Measurements from ENCODE around the gene B3GALT4. TPM values are rescaled to one million over a fixed set of nuclear protein-coding genes. Genes with fewer than 3 reads are reported as not detected.

B3GALT4 gene
- total and polyA plus RNA-seq, 2 of the 13 experiments (the other 11 are each of a cell fraction or from before 2014, with no cell fraction given) = 0.04 to 0.27 TPM

DNA sequence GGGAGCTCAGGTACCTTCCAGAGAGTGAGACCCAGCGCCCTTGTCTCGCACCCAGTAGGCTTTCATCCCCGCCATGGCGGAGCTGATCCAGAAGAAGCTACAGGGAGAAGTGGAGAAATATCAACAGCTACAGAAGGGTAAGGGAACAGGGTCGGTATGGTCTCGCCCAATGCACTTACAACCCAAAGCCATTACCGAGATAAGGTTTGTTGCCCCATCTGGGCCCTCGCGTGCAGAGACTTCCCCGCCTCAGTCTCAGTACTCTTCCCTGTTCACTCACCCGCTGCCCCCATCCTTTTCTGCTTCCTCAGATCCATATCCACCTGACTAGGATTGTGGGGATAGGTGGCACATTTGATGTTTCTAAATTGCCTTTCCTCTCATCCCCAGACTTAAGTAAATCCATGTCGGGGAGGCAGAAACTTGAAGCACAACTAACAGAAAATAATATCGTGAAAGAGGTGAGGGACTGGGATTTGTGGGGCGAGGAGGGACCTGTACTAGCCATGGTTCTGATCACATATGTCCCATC lies 12.9 kb downstream of the B3GALT4 start (continued):
- TF ChIP-seq, protein P1, sequence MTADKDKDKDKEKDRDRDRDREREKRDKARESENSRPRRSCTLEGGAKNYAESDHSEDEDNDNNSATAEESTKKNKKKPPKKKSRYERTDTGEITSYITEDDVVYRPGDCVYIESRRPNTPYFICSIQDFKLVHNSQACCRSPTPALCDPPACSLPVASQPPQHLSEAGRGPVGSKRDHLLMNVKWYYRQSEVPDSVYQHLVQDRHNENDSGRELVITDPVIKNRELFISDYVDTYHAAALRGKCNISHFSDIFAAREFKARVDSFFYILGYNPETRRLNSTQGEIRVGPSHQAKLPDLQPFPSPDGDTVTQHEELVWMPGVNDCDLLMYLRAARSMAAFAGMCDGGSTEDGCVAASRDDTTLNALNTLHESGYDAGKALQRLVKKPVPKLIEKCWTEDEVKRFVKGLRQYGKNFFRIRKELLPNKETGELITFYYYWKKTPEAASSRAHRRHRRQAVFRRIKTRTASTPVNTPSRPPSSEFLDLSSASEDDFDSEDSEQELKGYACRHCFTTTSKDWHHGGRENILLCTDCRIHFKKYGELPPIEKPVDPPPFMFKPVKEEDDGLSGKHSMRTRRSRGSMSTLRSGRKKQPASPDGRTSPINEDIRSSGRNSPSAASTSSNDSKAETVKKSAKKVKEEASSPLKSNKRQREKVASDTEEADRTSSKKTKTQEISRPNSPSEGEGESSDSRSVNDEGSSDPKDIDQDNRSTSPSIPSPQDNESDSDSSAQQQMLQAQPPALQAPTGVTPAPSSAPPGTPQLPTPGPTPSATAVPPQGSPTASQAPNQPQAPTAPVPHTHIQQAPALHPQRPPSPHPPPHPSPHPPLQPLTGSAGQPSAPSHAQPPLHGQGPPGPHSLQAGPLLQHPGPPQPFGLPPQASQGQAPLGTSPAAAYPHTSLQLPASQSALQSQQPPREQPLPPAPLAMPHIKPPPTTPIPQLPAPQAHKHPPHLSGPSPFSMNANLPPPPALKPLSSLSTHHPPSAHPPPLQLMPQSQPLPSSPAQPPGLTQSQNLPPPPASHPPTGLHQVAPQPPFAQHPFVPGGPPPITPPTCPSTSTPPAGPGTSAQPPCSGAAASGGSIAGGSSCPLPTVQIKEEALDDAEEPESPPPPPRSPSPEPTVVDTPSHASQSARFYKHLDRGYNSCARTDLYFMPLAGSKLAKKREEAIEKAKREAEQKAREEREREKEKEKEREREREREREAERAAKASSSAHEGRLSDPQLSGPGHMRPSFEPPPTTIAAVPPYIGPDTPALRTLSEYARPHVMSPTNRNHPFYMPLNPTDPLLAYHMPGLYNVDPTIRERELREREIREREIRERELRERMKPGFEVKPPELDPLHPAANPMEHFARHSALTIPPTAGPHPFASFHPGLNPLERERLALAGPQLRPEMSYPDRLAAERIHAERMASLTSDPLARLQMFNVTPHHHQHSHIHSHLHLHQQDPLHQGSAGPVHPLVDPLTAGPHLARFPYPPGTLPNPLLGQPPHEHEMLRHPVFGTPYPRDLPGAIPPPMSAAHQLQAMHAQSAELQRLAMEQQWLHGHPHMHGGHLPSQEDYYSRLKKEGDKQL (CRISPR knock-in tag; IDR thresholded peaks at IDR 0.05; ENCODE audit: low read depth) = no peak
- TF ChIP-seq, protein P2, sequence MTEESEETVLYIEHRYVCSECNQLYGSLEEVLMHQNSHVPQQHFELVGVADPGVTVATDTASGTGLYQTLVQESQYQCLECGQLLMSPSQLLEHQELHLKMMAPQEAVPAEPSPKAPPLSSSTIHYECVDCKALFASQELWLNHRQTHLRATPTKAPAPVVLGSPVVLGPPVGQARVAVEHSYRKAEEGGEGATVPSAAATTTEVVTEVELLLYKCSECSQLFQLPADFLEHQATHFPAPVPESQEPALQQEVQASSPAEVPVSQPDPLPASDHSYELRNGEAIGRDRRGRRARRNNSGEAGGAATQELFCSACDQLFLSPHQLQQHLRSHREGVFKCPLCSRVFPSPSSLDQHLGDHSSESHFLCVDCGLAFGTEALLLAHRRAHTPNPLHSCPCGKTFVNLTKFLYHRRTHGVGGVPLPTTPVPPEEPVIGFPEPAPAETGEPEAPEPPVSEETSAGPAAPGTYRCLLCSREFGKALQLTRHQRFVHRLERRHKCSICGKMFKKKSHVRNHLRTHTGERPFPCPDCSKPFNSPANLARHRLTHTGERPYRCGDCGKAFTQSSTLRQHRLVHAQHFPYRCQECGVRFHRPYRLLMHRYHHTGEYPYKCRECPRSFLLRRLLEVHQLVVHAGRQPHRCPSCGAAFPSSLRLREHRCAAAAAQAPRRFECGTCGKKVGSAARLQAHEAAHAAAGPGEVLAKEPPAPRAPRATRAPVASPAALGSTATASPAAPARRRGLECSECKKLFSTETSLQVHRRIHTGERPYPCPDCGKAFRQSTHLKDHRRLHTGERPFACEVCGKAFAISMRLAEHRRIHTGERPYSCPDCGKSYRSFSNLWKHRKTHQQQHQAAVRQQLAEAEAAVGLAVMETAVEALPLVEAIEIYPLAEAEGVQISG (CRISPR knock-in tag; IDR thresholded peaks at IDR 0.05) = no peak
- no peak for TF ChIP-seq SP2 (CRISPR knock-in tag; IDR thresholded peaks at IDR 0.05)
- TF ChIP-seq ZNF598 (CRISPR knock-in tag; IDR thresholded peaks at IDR 0.05; ENCODE audit: borderline replicate concordance) = no peak
- TF ChIP-seq, protein P3, sequence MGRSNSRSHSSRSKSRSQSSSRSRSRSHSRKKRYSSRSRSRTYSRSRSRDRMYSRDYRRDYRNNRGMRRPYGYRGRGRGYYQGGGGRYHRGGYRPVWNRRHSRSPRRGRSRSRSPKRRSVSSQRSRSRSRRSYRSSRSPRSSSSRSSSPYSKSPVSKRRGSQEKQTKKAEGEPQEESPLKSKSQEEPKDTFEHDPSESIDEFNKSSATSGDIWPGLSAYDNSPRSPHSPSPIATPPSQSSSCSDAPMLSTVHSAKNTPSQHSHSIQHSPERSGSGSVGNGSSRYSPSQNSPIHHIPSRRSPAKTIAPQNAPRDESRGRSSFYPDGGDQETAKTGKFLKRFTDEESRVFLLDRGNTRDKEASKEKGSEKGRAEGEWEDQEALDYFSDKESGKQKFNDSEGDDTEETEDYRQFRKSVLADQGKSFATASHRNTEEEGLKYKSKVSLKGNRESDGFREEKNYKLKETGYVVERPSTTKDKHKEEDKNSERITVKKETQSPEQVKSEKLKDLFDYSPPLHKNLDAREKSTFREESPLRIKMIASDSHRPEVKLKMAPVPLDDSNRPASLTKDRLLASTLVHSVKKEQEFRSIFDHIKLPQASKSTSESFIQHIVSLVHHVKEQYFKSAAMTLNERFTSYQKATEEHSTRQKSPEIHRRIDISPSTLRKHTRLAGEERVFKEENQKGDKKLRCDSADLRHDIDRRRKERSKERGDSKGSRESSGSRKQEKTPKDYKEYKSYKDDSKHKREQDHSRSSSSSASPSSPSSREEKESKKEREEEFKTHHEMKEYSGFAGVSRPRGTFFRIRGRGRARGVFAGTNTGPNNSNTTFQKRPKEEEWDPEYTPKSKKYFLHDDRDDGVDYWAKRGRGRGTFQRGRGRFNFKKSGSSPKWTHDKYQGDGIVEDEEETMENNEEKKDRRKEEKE (IDR thresholded peaks at IDR 0.05) = no peak
- TF ChIP-seq FOXA1 (IDR thresholded peaks at IDR 0.05) = no peak
- no peak for TF ChIP-seq FOXA1 (CRISPR knock-in tag; IDR thresholded peaks at IDR 0.05)
- TF ChIP-seq ZNF772 (CRISPR knock-in tag; IDR thresholded peaks at IDR 0.05) = no peak
- TF ChIP-seq, protein P4, sequence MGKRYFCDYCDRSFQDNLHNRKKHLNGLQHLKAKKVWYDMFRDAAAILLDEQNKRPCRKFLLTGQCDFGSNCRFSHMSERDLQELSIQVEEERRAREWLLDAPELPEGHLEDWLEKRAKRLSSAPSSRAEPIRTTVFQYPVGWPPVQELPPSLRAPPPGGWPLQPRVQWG (CRISPR knock-in tag; IDR thresholded peaks at IDR 0.05; ENCODE audit: borderline replicate concordance, low read depth) = no peak
- TF ChIP-seq NFE2 (CRISPR knock-in tag; IDR thresholded peaks at IDR 0.05) = 0 out of 2 replicates have a peak, but pooled peaks have one; percentile 13
- no peak for TF ChIP-seq RXRB (CRISPR knock-in tag; IDR thresholded peaks at IDR 0.05; ENCODE audit: borderline replicate concordance)
- TF ChIP-seq, protein P5, sequence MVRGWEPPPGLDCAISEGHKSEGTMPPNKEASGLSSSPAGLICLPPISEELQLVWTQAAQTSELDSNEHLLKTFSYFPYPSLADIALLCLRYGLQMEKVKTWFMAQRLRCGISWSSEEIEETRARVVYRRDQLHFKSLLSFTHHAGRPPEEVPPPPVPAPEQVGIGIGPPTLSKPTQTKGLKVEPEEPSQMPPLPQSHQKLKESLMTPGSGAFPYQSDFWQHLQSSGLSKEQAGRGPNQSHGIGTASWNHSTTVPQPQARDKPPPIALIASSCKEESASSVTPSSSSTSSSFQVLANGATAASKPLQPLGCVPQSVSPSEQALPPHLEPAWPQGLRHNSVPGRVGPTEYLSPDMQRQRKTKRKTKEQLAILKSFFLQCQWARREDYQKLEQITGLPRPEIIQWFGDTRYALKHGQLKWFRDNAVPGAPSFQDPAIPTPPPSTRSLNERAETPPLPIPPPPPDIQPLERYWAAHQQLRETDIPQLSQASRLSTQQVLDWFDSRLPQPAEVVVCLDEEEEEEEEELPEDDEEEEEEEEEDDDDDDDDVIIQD (CRISPR knock-in tag; IDR thresholded peaks at IDR 0.05; ENCODE audit: low read depth) = no peak
- no peak for TF ChIP-seq RBAK (CRISPR knock-in tag; IDR thresholded peaks at IDR 0.05)
- TF ChIP-seq RFXAP (CRISPR knock-in tag; IDR thresholded peaks at IDR 0.05; ENCODE audit: borderline replicate concordance) = no peak
- no peak for TF ChIP-seq MXD4 (CRISPR knock-in tag; IDR thresholded peaks at IDR 0.05)
- TF ChIP-seq EEA1 (CRISPR knock-in tag; IDR thresholded peaks at IDR 0.05; ENCODE audit: borderline replicate concordance) = peak; percentile 7; the same call in 1 of the 2 replicates
- no peak for TF ChIP-seq ZSCAN20 (CRISPR knock-in tag; IDR thresholded peaks at IDR 0.05; ENCODE audit: borderline replicate concordance)
- no peak for TF ChIP-seq GATA4 (IDR thresholded peaks at IDR 0.05; ENCODE audit: borderline replicate concordance, low read depth)
